Measurements from ENCODE around the gene HOXC9. TPM values are rescaled to one million over a fixed set of nuclear protein-coding genes. Genes with fewer than 3 reads are reported as not detected.

Gene HOXC9
- total RNA-seq, 1 experiment from 2014 or later = 11.3 TPM

GRCh38 chr12:53993162-53994008 lies 6.6 kb upstream of the HOXC9 start:
- no peak overlapping the region for H3K4me3 ChIP-seq (replicated peaks in 1 of 2; ENCODE audit: low read depth in 1 of 2, low read length in 2 of 2)
- no peak for ATAC-seq
- no peak overlapping the region for H3K27ac ChIP-seq (ENCODE audit: low read depth, low read length)
- H3K9me3 ChIP-seq (ENCODE audit: control insufficient read depth in 1 of 2, insufficient read depth in 1 of 2, low read depth in 1 of 2, low read length in 2 of 2) = no peaks in the 10 kb centered on the region
- H3K36me3 ChIP-seq (ENCODE audit: control insufficient read depth in 1 of 2, insufficient read depth in 2 of 2, low read length in 2 of 2) = no peaks in the 10 kb centered on the region
- H3K27me3 ChIP-seq (ENCODE audit: insufficient read depth, low read length) = no peaks in the 10 kb centered on the region
- H3K9ac ChIP-seq (ENCODE audit: low read length) = no peak overlapping the region
- ChIA-PET CTCF (interaction anchor here (1.2 to 2.1 kb wide), 4 partner anchors 8 to 215 kb away, joined by 3 to 15 read pairs (median 4); partner anchors contain the start of gene HOXC10), RAD21 (ENCODE audit: low non-redundant PET in 1 of 2, low total read pairs in 2 of 2, uncharacterized antibody in 2 of 2, unreplicated experiment in 2 of 2) (interaction anchor here in 1 of 2 experiments (0.6 kb wide), 1 partner anchor 83 kb away, joined by 3 read pairs; no protein-coding TSS in a partner anchor), POLR2A (no interaction called here)
- H2AFZ ChIP-seq (ENCODE audit: low read depth, low read length, poor library complexity, severe bottlenecking) = no peak overlapping the region
- DNase-seq (ENCODE audit: low read depth, low spot score) = no peak
- TF ChIP-seq MAX (IDR thresholded peaks at IDR 0.05) (no peak), EZH2phosphoT487 (IDR thresholded peaks at IDR 0.05; ENCODE audit: borderline replicate concordance) (no peak), EGR1 (IDR thresholded peaks at IDR 0.05; ENCODE audit: low read depth) (no peak), ZFX (IDR thresholded peaks at IDR 0.05) (no peak), FOSL1 (IDR thresholded peaks at IDR 0.05; ENCODE audit: low read depth) (no peak)
- H3K9me2 ChIP-seq (ENCODE audit: insufficient read depth) = no peaks in the 10 kb centered on the region
- H4K20me1 ChIP-seq (ENCODE audit: insufficient read depth) = no peaks in the 10 kb centered on the region
- peaks cover 14 to 36% of the 10 kb centered on the region in 2 experiments for H3K4me1 ChIP-seq (ENCODE audit: control insufficient read depth in 1 of 2, insufficient read depth in 2 of 2, low read length in 2 of 2)
- intact Hi-C loops (cut with micrococcal nuclease) = no loop called here
- no TSS peak for BruUV-seq (replicated peaks)
- H3K79me2 ChIP-seq (ENCODE audit: insufficient read depth, low read length) = peaks cover 29% of the 10 kb centered on the region
- H3K4me2 ChIP-seq (ENCODE audit: low read length) = peak overlapping the region; percentile 94; the same call in 1 of the 2 replicates

DNA sequence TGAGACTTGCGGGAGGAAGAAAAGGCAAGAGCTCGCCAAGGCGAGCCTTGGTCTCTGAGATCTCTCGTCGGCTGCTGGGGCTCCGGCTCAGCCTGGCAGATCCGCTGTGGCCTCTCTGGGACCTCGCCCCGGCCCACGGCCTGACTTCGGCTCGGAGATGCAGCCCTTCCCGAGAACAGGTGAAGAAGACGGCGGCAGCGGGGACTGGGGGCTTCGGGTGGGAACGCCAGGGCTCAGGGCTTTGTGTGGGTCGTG lies 6.0 kb upstream of the HOXC9 start:
- H3K79me2 ChIP-seq (ENCODE audit: insufficient read depth, low read length) = peaks cover 35% of the 10 kb centered on the region
- intact Hi-C loops (cut with micrococcal nuclease) = no loop called here
- peak overlapping the region; percentile 81; the same call in 1 of the 2 replicates for H3K27ac ChIP-seq (ENCODE audit: low read depth, low read length)

More for the DNA sequence above, 6.0 kb upstream of the HOXC9 start:
- Histone ChIP-seq H3K4me1 (ENCODE audit: control insufficient read depth in 1 of 2, insufficient read depth in 2 of 2, low read length in 2 of 2) (peaks cover 20 to 39% of the 10 kb centered on the region in 2 experiments), H3K9ac (ENCODE audit: low read length) (peak overlapping the region; percentile 97), H3K4me2 (ENCODE audit: low read length) (peak overlapping the region; percentile 94), H2AFZ (ENCODE audit: low read depth, low read length, poor library complexity, severe bottlenecking) (no peak overlapping the region), H3K27me3 (ENCODE audit: insufficient read depth, low read length) (no peaks in the 10 kb centered on the region), H3K9me2 (ENCODE audit: insufficient read depth) (no peaks in the 10 kb centered on the region), H3K4me3 (replicated peaks in 1 of 2; ENCODE audit: low read depth in 1 of 2, low read length in 2 of 2) (peak overlapping the region; percentile 78 to 85; a peak in 3 of 4 replicates), H3K36me3 (ENCODE audit: control insufficient read depth in 1 of 2, insufficient read depth in 2 of 2, low read length in 2 of 2) (no peaks in the 10 kb centered on the region), H3K9me3 (ENCODE audit: control insufficient read depth in 1 of 2, insufficient read depth in 1 of 2, low read depth in 1 of 2, low read length in 2 of 2) (no peaks in the 10 kb centered on the region), H4K20me1 (ENCODE audit: insufficient read depth) (no peaks in the 10 kb centered on the region)
- BruUV-seq (replicated peaks) = no TSS peak
- no peak for TF ChIP-seq ZNF274 (IDR thresholded peaks at IDR 0.05; ENCODE audit: low read depth, low read length)
- no peak for TF ChIP-seq EZH2phosphoT487 (IDR thresholded peaks at IDR 0.05; ENCODE audit: borderline replicate concordance)
- TF ChIP-seq MAX (IDR thresholded peaks at IDR 0.05) = no peak
- TF ChIP-seq EZH2 (IDR thresholded peaks at IDR 0.05) = no peak
- ATAC-seq (no peak), DNase-seq (ENCODE audit: low read depth, low spot score) (no peak)
- ChIA-PET RAD21 (ENCODE audit: low non-redundant PET in 1 of 2, low total read pairs in 2 of 2, uncharacterized antibody in 2 of 2, unreplicated experiment in 2 of 2) (interaction anchor here in 1 of 2 experiments (0.6 kb wide), 1 partner anchor 83 kb away, joined by 3 read pairs; no protein-coding TSS in a partner anchor), POLR2A (no interaction called here), CTCF (interaction anchor here (1.3 to 2.1 kb wide), 3 partner anchors 9 to 214 kb away, joined by 3 to 15 read pairs (median 3); partner anchors contain the start of gene HOXC10)

Data from HCT116 (cell line).